K562 (cell line): Measurements from ENCODE around the gene OR1N1.

ENCODE experiments used
- ADNP ChIP-seq: fragments of 200-800 bp; sonication (Bioruptor generic); IDR thresholded peaks from 2 replicates; pipeline ENCODE4 v1.6.1; 2016; ENCODE audit warnings: missing genetic modification characterization, missing compliant biosample characterization
- ARNT ChIP-seq, 2 experiments: fragments of 450-650 bp; IDR thresholded peaks; 2 replicates each; pipeline ENCODE4 v1.6.1; 2016; ENCODE audit warnings: mild to moderate bottlenecking in 1 of 2
- CEBPB ChIP-seq: fragments of 450-650 bp; IDR thresholded peaks from 2 replicates; pipeline ENCODE4 v1.6.1; 2016; ENCODE audit warnings: missing genetic modification characterization, missing compliant biosample characterization
- CHD4 ChIP-seq: fragments of 200-600 bp; sonication (generic); IDR thresholded peaks from 3 replicates; pipeline ENCODE4 v1.6.1; 2012; ENCODE audit warnings: low read depth, mild to moderate bottlenecking, mixed read lengths, low read length, inconsistent platforms; ENCODE audit not compliant: insufficient read depth, insufficient replicate concordance, poor library complexity, severe bottlenecking
- HMGXB4 ChIP-seq: sonication (generic); formaldehyde crosslinking; IDR thresholded peaks from 2 replicates; pipeline ENCODE4 v1.8.1; 2023; ENCODE audit warnings: mild to moderate bottlenecking, missing genetic modification reagents
- KAT7 ChIP-seq: sonication (generic); formaldehyde crosslinking; IDR thresholded peaks from 2 replicates; pipeline ENCODE4 v1.8.0; 2022; ENCODE audit warnings: missing genetic modification reagents, mild to moderate bottlenecking, borderline replicate concordance
- KLF6 ChIP-seq: fragments of 250-450 bp; sonication (Bioruptor Pico); IDR thresholded peaks from 2 replicates; pipeline ENCODE4 v1.4.0; 2020; ENCODE audit warnings: mild to moderate bottlenecking, moderate library complexity, borderline replicate concordance
- ZNF274 ChIP-seq: IDR thresholded peaks from 2 replicates; pipeline ENCODE4 v1.6.1; 2011; ENCODE audit warnings: low read depth, mild to moderate bottlenecking, low read length, moderate library complexity, borderline replicate concordance
- TF ChIP-seq, protein P1 (sequence below): fragments of 450-650 bp; formaldehyde crosslinking; IDR thresholded peaks from 2 replicates; pipeline ENCODE4 v1.4.0; 2020; ENCODE audit warnings: mild to moderate bottlenecking, moderate library complexity
- TF ChIP-seq, protein P2 (sequence below), 3 experiments: IDR thresholded peaks in 2 of 3; conservative IDR thresholded peaks in 1 of 3; 2 replicates each; pipeline ENCODE4 v1.5.1; 2011 to 2012; ENCODE audit warnings: low read length in 3 of 3, mild to moderate bottlenecking in 3 of 3, control low read depth in 2 of 3, improper control_type of control experiment in 1 of 3, inconsistent platforms in 1 of 3, low read depth in 1 of 3, mixed read lengths in 1 of 3, moderate library complexity in 1 of 3; ENCODE audit not compliant: insufficient read depth in 2 of 3

DNA sequence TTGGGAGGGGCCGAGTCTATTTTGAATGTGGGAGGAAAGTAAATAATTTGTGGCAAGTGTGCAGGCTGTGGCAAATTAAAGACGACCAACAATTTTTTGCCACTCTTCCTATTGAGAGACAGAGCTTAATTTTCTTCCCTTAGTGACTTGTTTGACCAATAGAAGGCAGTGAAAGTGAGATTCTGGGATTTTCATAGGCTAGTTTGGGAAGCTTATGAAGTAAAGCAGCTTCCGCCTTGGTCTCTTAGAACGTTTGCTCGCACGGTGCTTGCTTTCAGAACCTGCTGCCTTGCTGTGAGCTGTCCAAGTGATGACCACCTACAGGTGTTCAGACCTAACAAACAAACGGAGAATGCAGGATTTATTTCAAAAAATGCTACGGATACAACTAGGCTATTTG lies 19.1 kb upstream of the OR1N1 start:
- TF ChIP-seq, protein P1, sequence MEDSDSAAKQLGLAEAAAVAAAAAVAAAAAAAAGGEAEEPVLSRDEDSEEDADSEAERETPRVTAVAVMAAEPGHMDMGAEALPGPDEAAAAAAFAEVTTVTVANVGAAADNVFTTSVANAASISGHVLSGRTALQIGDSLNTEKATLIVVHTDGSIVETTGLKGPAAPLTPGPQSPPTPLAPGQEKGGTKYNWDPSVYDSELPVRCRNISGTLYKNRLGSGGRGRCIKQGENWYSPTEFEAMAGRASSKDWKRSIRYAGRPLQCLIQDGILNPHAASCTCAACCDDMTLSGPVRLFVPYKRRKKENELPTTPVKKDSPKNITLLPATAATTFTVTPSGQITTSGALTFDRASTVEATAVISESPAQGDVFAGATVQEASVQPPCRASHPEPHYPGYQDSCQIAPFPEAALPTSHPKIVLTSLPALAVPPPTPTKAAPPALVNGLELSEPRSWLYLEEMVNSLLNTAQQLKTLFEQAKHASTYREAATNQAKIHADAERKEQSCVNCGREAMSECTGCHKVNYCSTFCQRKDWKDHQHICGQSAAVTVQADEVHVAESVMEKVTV (CRISPR knock-in tag): no peak
- TF ChIP-seq KLF6 (no peak), ZNF274 (no peak), ARNT (IDR thresholded peaks at IDR 0.05) (no peak), CEBPB (tag) (no peak), KAT7 (no peak), ADNP (tag) (no peak), CHD4 (no peak), HMGXB4 (CRISPR knock-in tag) (no peak)
- TF ChIP-seq, protein P2, sequence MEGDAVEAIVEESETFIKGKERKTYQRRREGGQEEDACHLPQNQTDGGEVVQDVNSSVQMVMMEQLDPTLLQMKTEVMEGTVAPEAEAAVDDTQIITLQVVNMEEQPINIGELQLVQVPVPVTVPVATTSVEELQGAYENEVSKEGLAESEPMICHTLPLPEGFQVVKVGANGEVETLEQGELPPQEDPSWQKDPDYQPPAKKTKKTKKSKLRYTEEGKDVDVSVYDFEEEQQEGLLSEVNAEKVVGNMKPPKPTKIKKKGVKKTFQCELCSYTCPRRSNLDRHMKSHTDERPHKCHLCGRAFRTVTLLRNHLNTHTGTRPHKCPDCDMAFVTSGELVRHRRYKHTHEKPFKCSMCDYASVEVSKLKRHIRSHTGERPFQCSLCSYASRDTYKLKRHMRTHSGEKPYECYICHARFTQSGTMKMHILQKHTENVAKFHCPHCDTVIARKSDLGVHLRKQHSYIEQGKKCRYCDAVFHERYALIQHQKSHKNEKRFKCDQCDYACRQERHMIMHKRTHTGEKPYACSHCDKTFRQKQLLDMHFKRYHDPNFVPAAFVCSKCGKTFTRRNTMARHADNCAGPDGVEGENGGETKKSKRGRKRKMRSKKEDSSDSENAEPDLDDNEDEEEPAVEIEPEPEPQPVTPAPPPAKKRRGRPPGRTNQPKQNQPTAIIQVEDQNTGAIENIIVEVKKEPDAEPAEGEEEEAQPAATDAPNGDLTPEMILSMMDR (IDR thresholded peaks at IDR 0.05 in 2 of 3, conservative IDR thresholded peaks at IDR 0.05 in 1 of 3; ENCODE audit: insufficient read depth in 2 of 3, low read depth in 1 of 3, low read length in 3 of 3): no peak
